Endodermal cell (in vitro differentiated cells): ENCODE data around the gene TMEM38A. TPM values are rescaled to one million over a fixed set of nuclear protein-coding genes. Genes with fewer than 3 reads are reported as not detected.

Experiments
- DNase-seq: peaks from one replicate; pipeline ENCODE4 v3.0.0-alpha.2; 2017
- H3K27ac ChIP-seq: 2 replicates; pipeline ENCODE4 v1.5.1; 2013; ENCODE audit warnings: mild to moderate bottlenecking, low read depth, low read length, moderate library complexity
- H3K27me3 ChIP-seq: 2 replicates; pipeline ENCODE4 v1.6.1; 2013; ENCODE audit warnings: mild to moderate bottlenecking, low read length, moderate library complexity; ENCODE audit not compliant: insufficient read depth, control insufficient read depth, poor library complexity, severe bottlenecking
- H3K36me3 ChIP-seq: 2 replicates; pipeline ENCODE4 v1.7.0; 2013; ENCODE audit warnings: mild to moderate bottlenecking, low read length, moderate library complexity; ENCODE audit not compliant: control insufficient read depth, insufficient read depth
- H3K4me1 ChIP-seq: one replicate; pipeline ENCODE4 v1.7.0; 2013; ENCODE audit warnings: low read length; ENCODE audit not compliant: control insufficient read depth, insufficient read depth
- H3K4me3 ChIP-seq: 2 replicates; pipeline ENCODE4 v1.5.1; 2013; ENCODE audit warnings: mild to moderate bottlenecking, low read length, moderate library complexity
- H3K9ac ChIP-seq: 2 replicates; pipeline ENCODE4 v1.6.1; 2013; ENCODE audit warnings: mild to moderate bottlenecking, low read length, moderate library complexity; ENCODE audit not compliant: poor library complexity, severe bottlenecking; ENCODE audit errors: extremely low read depth
- H3K9me3 ChIP-seq: 2 replicates; pipeline ENCODE4 v1.6.1; 2013; ENCODE audit warnings: mild to moderate bottlenecking, low read length, moderate library complexity; ENCODE audit not compliant: control insufficient read depth
- H3K27ac Mint-ChIP-seq: 2 replicates; pipeline ENCODE4 v1.8.0; 2020; ENCODE audit warnings: mixed read lengths
- H3K27me3 Mint-ChIP-seq: 2 replicates; pipeline ENCODE4 v1.8.0; 2021; ENCODE audit warnings: mild to moderate bottlenecking, mixed read lengths; ENCODE audit not compliant: insufficient read depth
- H3K36me3 Mint-ChIP-seq: 2 replicates; pipeline ENCODE4 v1.8.0; 2020; ENCODE audit warnings: low read depth, mixed read lengths
- H3K4me1 Mint-ChIP-seq: 2 replicates; pipeline ENCODE4 v1.8.0; 2020; ENCODE audit warnings: mixed read lengths
- H3K4me3 Mint-ChIP-seq: 2 replicates; pipeline ENCODE4 v1.8.0; 2020; ENCODE audit warnings: mild to moderate bottlenecking, moderate library complexity, mixed read lengths
- H3K9me3 Mint-ChIP-seq: 2 replicates; pipeline ENCODE4 v1.8.0; 2020; ENCODE audit warnings: mild to moderate bottlenecking, mixed read lengths
- WGBS, 2 experiments: methylation state at CpG; one replicate each; pipeline versions ENCODE4 v1.1.5 to v1.1.7; 2013; ENCODE audit warnings: missing lambda C conversion rate in 2 of 2, mixed read lengths in 1 of 2; ENCODE audit not compliant: insufficient coverage in 1 of 2, insufficient read length in 1 of 2; 5-methylcytosine and 5-hydroxymethylcytosine counted together
- total RNA-seq, 2 donors: library from RNA; stranded (reverse); fragmentation: NEBNext Ultra II Directional in 1 of 2; extraction: Animal tissue kit (Norgen Biotek cat#: 25700) in 1 of 2; gene quantifications; 2 replicates in 1 of 2; 3 replicates in 1 of 2; pipeline ENCODE4 v1.2.1, GENCODE V29; 2021
- TF ChIP-seq, protein P1 (sequence below): fragments of 200-600 bp; sonication (generic); conservative IDR thresholded peaks from 2 replicates; pipeline ENCODE4 v1.5.0; 2021; ENCODE audit warnings: antibody characterized with exemption, mild to moderate bottlenecking

TMEM38A gene
- total RNA-seq, 2 donors from 2014 or later: 5.1 to 6.8 TPM

DNA sequence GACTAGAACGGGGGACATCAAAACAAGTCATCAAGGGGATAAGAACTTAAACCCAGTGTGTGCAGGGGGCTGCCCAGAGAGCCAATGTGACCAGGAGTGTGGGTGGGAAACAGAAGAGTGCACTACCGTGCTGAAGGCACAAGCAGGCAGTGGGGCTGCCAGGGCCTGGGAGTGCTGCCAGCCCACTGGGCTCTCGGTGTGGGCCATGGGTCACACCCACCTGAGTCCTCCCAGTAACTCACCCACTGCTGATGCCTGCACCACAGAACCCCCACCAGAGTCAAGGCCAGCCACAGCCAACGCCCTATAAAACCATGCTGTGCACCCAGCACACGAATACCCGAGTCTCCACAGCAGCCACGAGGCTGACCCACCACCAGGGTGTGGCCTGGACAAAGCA lies 41.5 kb upstream of the TMEM38A start:
- 93 to 96% methylated on average over 3 to 7 of the region's 7 CpGs for WGBS, 2 experiments
- Mint-ChIP-seq H3K36me3 (peaks cover 6% of the 10 kb centered on the region), H3K27me3 (no peaks in the 10 kb centered on the region), H3K27ac (peak overlapping the region; percentile 58), H3K4me1 (peaks cover 30% of the 10 kb centered on the region), H3K9me3 (no peaks in the 10 kb centered on the region), H3K4me3 (no peak overlapping the region)
- no peak overlapping the region for H3K9ac ChIP-seq
- H3K4me1 ChIP-seq: no peaks in the 10 kb centered on the region
- peaks cover 10% of the 10 kb centered on the region for H3K36me3 ChIP-seq
- no peaks in the 10 kb centered on the region for H3K9me3 ChIP-seq
- no peaks in the 10 kb centered on the region for H3K27me3 ChIP-seq
- H3K4me3 ChIP-seq: no peak overlapping the region
- no peak overlapping the region for H3K27ac ChIP-seq
- no peak for DNase-seq
- TF ChIP-seq, protein P1, sequence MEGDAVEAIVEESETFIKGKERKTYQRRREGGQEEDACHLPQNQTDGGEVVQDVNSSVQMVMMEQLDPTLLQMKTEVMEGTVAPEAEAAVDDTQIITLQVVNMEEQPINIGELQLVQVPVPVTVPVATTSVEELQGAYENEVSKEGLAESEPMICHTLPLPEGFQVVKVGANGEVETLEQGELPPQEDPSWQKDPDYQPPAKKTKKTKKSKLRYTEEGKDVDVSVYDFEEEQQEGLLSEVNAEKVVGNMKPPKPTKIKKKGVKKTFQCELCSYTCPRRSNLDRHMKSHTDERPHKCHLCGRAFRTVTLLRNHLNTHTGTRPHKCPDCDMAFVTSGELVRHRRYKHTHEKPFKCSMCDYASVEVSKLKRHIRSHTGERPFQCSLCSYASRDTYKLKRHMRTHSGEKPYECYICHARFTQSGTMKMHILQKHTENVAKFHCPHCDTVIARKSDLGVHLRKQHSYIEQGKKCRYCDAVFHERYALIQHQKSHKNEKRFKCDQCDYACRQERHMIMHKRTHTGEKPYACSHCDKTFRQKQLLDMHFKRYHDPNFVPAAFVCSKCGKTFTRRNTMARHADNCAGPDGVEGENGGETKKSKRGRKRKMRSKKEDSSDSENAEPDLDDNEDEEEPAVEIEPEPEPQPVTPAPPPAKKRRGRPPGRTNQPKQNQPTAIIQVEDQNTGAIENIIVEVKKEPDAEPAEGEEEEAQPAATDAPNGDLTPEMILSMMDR: no peak

GRCh38 chr19:16620018-16620417 lies 40.9 kb upstream of the TMEM38A start:
- 95 to 100% methylated on average over 1 to 5 of the region's 5 CpGs for WGBS, 2 experiments
- H3K27ac Mint-ChIP-seq: no peak overlapping the region

DNA sequence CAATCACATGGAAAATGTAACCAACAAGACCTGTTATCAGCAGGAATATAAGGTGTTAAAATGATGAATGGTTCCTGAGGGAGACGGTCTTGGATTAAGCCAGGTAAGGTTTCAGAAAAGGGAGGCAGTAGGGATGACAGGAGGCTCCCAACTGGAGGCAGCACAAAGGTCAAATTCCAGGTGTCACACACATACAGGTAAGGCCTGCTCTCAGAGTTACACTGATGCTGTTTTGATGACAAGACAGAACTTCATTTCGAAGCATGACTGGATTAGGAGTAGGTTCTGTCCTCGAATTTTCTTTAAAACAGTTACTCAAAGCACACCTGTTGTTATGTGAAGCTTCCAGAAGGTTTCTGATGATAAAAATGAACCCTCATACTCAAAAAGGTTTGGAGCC lies 40.4 kb upstream of the TMEM38A start:
- Mint-ChIP-seq H3K4me3 (no peak overlapping the region), H3K9me3 (no peaks in the 10 kb centered on the region), H3K4me1 (peaks cover 35% of the 10 kb centered on the region), H3K36me3 (peaks cover 6% of the 10 kb centered on the region), H3K27me3 (no peaks in the 10 kb centered on the region), H3K27ac (peak overlapping the region; percentile 64)
- Histone ChIP-seq H3K4me1 (no peaks in the 10 kb centered on the region), H3K27me3 (no peaks in the 10 kb centered on the region), H3K4me3 (no peak overlapping the region), H3K36me3 (peaks cover 21% of the 10 kb centered on the region), H3K9me3 (no peaks in the 10 kb centered on the region), H3K27ac (no peak overlapping the region), H3K9ac (no peak overlapping the region)
- no peak for DNase-seq
- TF ChIP-seq, protein P1: no peak
- WGBS, 2 experiments: 86 to 95% methylated on average over 1 to 3 of the region's 3 CpGs

More at GRCh38 chr19:16620018-16620417, 40.9 kb upstream of the TMEM38A start:
- H3K4me3 Mint-ChIP-seq: no peak overlapping the region
- H3K4me1 ChIP-seq: no peaks in the 10 kb centered on the region
- no peaks in the 10 kb centered on the region for H3K9me3 Mint-ChIP-seq
- peaks cover 6% of the 10 kb centered on the region for H3K36me3 Mint-ChIP-seq
- H3K9ac ChIP-seq: no peak overlapping the region
- H3K27me3 Mint-ChIP-seq: no peaks in the 10 kb centered on the region
- peaks cover 16% of the 10 kb centered on the region for H3K36me3 ChIP-seq
- H3K9me3 ChIP-seq: no peaks in the 10 kb centered on the region
- no peak for DNase-seq
- TF ChIP-seq, protein P1: no peak
- H3K4me3 ChIP-seq: no peak overlapping the region
- peaks cover 31% of the 10 kb centered on the region for H3K4me1 Mint-ChIP-seq
- no peaks in the 10 kb centered on the region for H3K27me3 ChIP-seq
- H3K27ac ChIP-seq: no peak overlapping the region
